PFSK-1 (cell line): ENCODE data around the gene FAM13C.

ENCODE experiments used
- POLR2AphosphoS5 ChIP-seq: IDR thresholded peaks from 2 replicates; pipeline ENCODE4 v1.6.1; 2012; ENCODE audit warnings: low read depth, mild to moderate bottlenecking, control low read depth, low read length, moderate library complexity
- TAF1 ChIP-seq: IDR thresholded peaks from 2 replicates; pipeline ENCODE4 v1.6.1; 2012; ENCODE audit warnings: low read length, control low read depth, borderline replicate concordance; ENCODE audit not compliant: insufficient read depth

- TF ChIP-seq POLR2AphosphoS5: no peak
- no peak for TF ChIP-seq TAF1
These were observed 28.6 kb downstream of the FAM13C start for GRCh38 chr10:59333701-59334100.
